Measurements from ENCODE around the gene CD72.
"Not testable (repeated sequence)": the region's sequence is repeated elsewhere in the genome, so short reads cannot be mapped to it uniquely, and the experiment has no call there.

Gene CD72

DNA sequence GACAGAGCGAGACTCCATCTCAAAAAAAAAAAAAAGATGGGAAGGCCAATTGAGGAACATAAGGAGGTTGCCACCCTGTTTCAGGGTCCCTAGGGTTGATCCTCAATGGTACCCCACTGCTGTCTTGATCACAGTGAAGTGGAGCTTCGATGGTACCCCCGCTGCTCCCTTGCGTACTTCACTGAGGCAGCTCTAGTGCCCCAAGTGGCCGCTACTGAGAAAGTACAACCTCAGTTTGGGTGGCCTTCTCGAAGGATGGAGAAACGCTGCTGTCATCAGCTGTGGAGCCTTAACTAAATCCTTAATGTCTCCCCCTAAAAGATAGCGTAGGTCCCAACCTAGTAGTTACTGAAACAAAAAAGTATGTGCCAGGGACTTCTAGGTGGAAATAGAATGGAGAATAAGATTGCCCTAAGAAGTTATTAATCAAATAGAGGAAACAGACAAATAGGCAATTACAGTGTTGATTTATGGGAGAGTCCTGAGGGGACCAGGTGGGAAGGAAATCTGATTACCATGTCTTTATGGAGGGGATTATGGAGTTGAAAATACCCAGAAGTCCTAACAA is 6.9 kb downstream of the CD72 start:
- no peak overlapping the region for H3K4me3 Mint-ChIP-seq
- H3K4me1 Mint-ChIP-seq = peaks cover 24% of the 10 kb centered on the region
- H3K27me3 Mint-ChIP-seq = no peaks in the 10 kb centered on the region
- H3K36me3 Mint-ChIP-seq = no peaks in the 10 kb centered on the region
- H3K27ac Mint-ChIP-seq = no peak overlapping the region
- H3K9me3 Mint-ChIP-seq = no peaks in the 10 kb centered on the region

DNA sequence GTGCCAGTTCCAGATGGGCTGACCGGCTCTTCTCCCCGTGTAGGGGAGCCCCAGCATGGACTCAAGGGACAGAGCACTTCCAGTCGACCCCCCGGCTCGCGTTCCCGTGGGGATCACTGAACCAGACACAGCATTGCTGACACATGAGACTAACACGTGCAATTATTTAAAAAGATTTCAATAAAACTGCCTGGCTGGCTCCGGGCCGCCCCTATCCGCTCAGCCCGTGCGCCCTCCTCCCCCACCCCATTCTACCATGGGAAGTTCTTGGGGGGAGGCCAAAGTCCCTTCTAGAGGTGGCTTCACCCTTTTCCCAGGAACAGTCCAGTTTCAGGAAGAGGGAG is 8.4 kb downstream of the CD72 start:
- H3K27ac Mint-ChIP-seq = no peak overlapping the region
- peaks cover 23% of the 10 kb centered on the region for H3K4me1 Mint-ChIP-seq
- no peak overlapping the region for H3K4me3 Mint-ChIP-seq
- no peaks in the 10 kb centered on the region for H3K36me3 Mint-ChIP-seq
- no peaks in the 10 kb centered on the region for H3K27me3 Mint-ChIP-seq
- no peaks in the 10 kb centered on the region for H3K9me3 Mint-ChIP-seq

DNA sequence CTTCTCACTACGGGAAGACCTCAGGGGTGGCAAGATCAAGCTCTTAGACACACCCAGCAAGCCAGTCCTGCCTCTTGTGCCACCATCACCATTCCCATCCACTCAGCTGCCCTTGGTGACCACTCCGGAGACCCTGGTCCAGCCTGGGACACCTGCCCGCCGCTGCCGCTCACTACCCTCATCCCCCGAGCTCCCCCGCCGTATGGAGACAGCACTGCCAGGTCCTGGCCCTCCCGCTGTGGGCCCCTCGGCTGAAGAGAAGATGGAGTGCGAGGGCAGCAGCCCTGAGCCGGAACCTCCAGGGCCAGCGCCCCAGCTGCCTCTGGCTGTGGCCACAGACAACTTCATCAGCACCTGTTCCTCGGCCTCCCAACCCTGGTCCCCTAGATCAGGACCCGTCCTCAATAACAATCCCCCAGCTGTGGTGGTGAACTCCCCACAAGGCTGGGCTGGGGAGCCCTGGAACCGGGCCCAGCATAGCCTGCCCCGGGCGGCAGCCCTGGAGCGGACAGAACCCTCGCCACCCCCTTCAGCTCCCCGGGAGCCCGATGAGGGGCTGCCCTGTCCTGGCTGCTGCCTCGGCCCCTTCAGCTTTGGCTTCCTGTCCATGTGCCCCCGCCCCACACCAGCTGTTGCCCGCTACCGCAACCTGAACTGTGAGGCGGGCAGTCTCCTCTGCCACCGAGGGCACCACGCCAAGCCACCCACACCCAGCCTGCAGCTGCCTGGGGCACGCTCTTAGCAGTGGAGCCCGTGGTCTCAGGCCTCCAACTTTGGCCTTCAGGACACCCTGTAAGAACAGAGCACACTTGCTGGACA is 9.0 kb downstream of the CD72 start:
- Mint-ChIP-seq H3K4me1 (peaks cover 27% of the 10 kb centered on the region), H3K27ac (no peak overlapping the region), H3K4me3 (no peak overlapping the region), H3K27me3 (no peaks in the 10 kb centered on the region), H3K36me3 (no peaks in the 10 kb centered on the region), H3K9me3 (no peaks in the 10 kb centered on the region)

DNA sequence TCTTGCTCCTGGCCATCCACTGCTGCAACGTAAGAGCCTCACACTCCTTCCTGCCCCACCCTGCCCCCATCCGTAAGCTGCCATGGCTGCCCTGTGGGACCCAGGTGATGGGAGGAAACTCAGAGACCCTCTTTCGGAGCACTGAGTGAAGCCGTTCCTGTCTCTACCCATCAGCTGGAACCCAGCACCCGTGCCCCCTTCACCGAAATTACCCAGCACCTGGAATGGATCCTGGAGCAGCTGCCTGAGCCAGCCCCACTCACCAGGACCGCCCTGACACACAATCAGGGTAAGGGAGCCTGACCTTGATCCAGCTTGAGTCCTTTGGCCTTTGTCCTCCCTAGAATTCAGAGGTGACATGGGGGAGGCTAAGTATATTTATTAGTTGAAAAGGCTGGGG is 10.0 kb downstream of the CD72 start:
- Mint-ChIP-seq H3K9me3 (no peaks in the 10 kb centered on the region), H3K4me3 (no peak overlapping the region), H3K4me1 (peaks cover 37% of the 10 kb centered on the region), H3K27me3 (no peaks in the 10 kb centered on the region), H3K36me3 (no peaks in the 10 kb centered on the region), H3K27ac (peak overlapping the region; percentile 32)

DNA sequence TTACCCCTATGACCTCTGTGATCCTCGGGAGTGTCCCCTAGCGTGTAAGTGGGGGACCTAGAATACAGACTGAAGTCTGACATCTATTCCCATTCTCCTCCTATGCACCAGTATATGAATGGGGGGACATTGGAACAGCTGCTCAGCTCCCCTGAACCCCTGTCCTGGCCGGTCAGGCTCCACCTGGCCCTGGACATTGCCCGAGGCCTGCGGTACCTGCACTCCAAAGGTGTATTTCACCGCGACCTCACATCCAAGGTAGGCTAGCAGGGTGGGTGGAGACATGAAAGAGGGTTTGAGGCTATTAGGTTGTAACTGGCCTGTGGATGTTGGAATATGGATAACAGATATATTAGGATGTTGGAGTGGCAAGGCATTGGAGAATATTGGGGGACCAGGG is 11.5 kb downstream of the CD72 start:
- Mint-ChIP-seq H3K27ac (no peak overlapping the region), H3K4me3 (peak overlapping the region; percentile 45), H3K9me3 (no peaks in the 10 kb centered on the region), H3K27me3 (no peaks in the 10 kb centered on the region), H3K36me3 (no peaks in the 10 kb centered on the region), H3K4me1 (peaks cover 43% of the 10 kb centered on the region)

DNA sequence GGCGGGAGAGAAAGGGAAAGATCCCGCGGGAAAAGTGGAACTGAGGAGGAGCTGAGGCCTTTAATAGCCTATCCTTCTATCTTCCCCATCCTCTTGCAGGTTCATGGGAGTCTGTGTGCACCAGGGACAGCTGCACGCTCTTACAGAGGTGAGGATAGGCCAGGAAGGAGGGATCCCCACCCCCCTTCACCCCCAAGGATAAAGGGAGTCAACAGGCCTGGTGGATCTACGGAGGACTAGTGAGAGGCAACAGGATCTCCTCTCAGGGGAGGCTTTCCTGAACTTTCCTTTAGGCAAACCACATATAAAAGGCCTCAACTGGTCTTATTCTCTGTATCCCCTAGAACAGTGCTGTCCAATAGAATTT is 12.1 kb downstream of the CD72 start:
- H3K4me1 Mint-ChIP-seq = peaks cover 37% of the 10 kb centered on the region
- H3K36me3 Mint-ChIP-seq = no peaks in the 10 kb centered on the region
- H3K9me3 Mint-ChIP-seq = no peaks in the 10 kb centered on the region
- no peaks in the 10 kb centered on the region for H3K27me3 Mint-ChIP-seq
- H3K27ac Mint-ChIP-seq = no peak overlapping the region
- peak overlapping the region; percentile 79 for H3K4me3 Mint-ChIP-seq

DNA sequence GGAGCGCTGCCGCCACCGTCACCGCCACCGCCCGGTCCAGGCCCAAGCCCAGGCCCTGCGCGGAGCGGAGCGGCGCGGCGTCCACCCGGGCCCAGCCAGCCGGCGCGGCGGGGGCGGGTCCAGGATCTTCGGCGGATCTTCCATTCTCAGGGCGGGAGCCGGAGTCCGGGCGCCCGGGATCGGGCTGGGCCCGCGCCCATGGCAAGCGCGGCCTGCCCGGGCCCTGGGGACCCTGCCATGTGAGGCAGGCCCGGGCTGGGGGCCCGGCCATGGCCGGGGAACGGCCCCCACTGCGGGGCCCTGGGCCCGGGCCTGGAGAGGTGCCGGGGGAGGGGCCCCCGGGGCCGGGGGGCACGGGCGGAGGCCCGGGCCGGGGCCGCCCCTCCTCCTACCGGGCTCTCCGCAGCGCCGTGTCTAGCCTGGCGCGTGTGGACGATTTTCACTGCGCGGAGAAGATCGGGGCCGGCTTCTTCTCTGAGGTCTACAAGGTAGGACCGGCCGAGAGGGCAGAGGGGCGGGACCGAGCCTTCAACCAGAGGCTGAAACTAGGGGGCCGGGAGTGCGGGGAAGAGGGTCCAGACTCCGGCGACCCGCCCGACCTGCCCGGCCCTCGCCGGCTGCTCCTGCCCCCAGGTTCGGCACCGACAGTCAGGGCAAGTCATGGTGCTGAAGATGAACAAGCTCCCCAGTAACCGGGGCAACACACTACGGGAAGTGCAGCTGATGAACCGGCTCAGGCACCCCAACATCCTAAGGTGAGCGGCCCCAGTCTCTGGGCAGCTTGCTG is 12.7 kb downstream of the CD72 start:
- H3K4me3 Mint-ChIP-seq = peak overlapping the region; percentile 79
- H3K36me3 Mint-ChIP-seq = no peaks in the 10 kb centered on the region
- peaks cover 37% of the 10 kb centered on the region for H3K4me1 Mint-ChIP-seq
- no peaks in the 10 kb centered on the region for H3K27me3 Mint-ChIP-seq
- H3K27ac Mint-ChIP-seq = no peak overlapping the region
- H3K9me3 Mint-ChIP-seq = no peaks in the 10 kb centered on the region

DNA sequence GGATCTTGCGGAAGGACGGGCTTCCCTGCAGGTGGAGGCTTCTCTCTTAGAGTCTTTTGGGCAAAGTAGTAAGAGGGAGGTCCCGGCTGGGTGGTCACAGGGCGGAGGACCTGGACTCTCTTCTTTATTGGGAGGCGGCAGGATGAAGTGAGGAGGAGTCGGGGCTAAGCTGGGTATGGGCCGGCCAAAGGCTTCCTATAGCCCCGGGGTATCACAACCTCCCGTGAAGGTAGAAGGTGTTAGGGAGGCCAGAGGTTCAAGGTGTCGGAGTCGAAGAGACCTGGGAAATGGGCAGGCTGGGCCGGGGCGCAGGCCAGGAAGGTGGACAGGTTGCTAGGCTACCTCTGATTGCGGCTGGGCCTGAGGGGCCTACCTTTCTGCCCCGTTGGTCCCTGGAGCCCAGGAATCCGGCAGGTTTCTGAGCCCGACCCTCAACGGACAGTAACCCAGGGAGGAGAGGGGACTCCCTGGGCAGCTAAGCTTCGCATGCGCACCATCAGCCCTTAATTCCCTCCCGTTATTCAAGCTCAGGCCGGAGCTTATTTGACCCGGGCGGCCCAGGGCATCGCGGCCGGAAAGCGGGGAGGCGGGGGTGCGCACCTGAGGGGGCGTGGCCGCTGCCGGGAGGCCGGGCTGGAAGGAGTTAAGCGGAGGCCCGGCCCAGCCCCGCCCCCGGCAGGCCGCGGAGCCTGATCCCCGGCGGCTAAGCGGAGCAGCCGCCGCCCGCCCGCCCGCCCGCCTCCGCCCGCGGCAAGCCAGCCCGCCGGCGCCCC is 13.4 kb downstream of the CD72 start, which contains the start of gene TESK1:
TESK1 (plus strand) TSS at position 685 of the 773 bp plus-strand sequence. CDS start 358 bp downstream, outside the sequence.
- Mint-ChIP-seq H3K36me3 (no peaks in the 10 kb centered on the region), H3K27ac (peak within 1 kb of the TSS; percentile 95), H3K27me3 (no peaks in the 10 kb centered on the region), H3K4me3 (peak within 1 kb of the TSS; percentile 94), H3K4me1 (peaks cover 37% of the 10 kb centered on the region), H3K9me3 (no peaks in the 10 kb centered on the region)

DNA sequence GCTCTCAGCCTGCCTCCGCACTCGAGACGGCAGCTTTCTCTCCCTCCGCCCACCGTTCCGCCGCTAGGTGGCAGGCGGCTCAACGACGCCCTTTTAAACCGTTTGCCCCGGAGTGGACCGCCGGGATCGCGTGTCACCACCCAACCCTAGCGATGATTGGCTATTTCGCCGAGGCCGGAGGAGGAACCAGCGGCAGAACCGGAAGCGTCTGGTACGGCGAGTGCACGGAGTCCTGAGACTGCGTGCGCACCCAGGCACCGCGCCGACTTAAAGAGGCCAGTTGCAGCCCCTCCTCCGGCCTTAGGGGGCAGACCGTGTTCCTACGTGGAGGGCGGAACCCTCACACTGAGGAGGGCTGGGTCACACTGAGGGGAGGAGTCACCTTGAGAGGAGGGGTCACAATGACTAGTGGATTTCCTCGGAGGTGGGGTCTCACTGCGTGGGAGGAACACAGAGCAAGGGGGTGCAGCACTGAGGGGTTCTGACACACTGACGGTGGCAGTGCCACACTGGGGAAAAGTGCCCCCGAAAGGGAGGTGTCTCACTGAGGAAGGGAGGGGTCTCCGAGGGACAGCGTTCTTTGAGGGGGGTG is 14.1 kb downstream of the CD72 start:
- H3K9me3 Mint-ChIP-seq = no peaks in the 10 kb centered on the region
- peak overlapping the region; percentile 95 for H3K27ac Mint-ChIP-seq
- peaks cover 37% of the 10 kb centered on the region for H3K4me1 Mint-ChIP-seq
- peak overlapping the region; percentile 94 for H3K4me3 Mint-ChIP-seq
- H3K27me3 Mint-ChIP-seq = no peaks in the 10 kb centered on the region
- no peaks in the 10 kb centered on the region for H3K36me3 Mint-ChIP-seq

DNA sequence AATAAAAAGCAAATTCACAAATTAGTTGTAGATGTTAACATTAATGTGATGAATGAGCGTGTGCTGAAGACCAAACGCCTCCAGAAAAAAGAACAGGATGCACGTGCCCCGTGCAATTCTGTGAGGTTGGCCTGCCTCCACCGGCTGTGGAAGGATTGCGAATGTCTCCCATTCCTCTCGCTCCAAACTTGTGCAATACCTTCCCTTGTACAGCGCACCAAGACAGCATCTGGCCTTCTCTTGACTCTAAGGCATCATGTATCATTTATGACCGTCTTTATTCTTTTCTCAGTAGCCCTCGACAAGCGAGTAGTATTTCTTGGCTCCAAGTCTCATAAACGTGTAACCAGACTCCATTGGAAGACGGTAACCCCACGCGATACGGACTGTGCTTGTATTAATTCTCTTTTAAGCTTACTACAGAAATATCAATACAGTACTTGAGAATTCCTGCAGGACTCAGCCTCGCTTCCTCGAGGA is 14.7 kb downstream of the CD72 start:
- Mint-ChIP-seq H3K4me3 (peak overlapping the region; percentile 94), H3K36me3 (no peaks in the 10 kb centered on the region), H3K9me3 (no peaks in the 10 kb centered on the region), H3K27me3 (no peaks in the 10 kb centered on the region), H3K27ac (peak overlapping the region; percentile 95), H3K4me1 (peaks cover 37% of the 10 kb centered on the region)

DNA sequence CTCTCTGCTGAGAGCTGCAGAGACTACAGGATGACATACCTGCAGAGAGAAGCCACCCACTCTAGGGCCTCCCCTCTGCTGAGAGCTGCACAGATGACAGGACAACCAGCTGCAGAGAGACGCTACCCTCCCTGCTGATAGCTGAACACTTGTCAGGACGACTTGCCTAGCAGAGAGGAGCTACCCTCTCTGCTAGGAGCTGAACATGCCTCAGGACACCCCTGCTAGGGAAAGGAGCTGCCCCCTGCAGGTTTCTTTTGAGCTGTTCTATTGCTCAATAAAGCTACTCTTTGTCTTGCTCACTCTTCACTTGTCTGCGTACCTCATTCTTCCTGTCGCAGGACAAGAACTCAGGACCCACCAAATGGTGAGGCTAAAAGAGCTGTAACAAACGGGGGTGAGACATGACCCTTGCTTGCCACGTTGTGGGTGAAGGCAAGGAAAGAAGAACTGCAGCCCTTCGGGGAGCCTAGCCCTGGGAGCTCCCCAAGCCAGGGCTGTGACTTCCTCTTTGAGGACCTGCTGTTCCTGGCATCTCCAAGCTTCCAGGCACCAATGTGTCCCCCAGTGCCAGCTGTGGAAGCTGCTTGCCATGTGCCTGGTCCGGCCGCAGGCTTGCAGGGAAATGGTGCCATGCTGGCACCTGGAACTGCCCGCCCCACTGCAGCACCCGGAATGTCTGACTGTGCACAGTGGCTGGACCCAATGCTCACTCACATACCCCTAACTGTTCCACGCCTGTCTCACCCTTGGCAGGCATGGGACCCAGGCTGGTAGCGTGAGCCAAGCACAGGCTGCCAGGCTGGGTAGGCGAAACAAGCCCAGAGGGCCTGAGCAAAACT is 18.2 kb downstream of the CD72 start:
- peaks cover 4% of the 10 kb centered on the region for H3K36me3 Mint-ChIP-seq
- H3K27me3 Mint-ChIP-seq = no peaks in the 10 kb centered on the region
- H3K27ac Mint-ChIP-seq = no peak overlapping the region
- no peaks in the 10 kb centered on the region for H3K9me3 Mint-ChIP-seq
- H3K4me3 Mint-ChIP-seq = no peak overlapping the region
- peaks cover 20% of the 10 kb centered on the region for H3K4me1 Mint-ChIP-seq

DNA sequence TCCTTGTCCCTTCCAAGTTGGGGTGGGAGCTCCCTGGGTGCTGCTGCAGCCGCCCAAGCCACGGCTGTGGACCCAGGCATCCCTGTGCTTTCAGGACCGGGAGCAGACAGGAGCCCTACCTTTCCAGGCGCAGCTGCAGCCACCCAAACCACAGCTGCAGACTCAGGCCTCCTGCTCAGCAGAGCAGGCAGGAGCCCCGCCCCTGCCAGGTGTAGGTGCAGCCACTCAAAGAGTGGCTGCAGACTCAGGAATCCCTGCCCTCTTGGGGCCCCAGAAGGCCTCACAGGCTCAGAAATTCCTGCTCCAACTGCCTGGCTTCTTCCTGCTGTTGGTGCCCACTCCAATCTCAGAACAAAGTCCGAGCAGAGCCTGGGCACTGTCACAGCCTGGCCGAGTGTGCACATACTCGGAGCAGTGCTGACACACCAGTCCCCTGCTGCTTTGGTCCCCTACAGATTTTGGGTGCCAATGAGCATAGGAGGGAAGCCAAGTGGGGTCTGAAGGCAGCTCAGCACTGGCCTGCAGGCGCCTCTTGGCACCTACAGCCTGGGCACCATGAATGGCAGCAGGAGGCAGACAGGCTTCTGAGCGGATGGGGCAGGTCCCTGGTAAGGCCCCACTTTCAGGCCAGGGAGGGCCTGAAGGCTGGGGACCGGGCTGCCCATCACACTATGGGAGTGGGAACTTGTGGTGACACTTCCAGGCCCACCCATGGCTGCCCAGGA is 19.2 kb downstream of the CD72 start:
- no peaks in the 10 kb centered on the region for H3K27me3 Mint-ChIP-seq
- H3K36me3 Mint-ChIP-seq = peaks cover 7% of the 10 kb centered on the region
- H3K4me1 Mint-ChIP-seq = peaks cover 15% of the 10 kb centered on the region
- H3K27ac Mint-ChIP-seq = no peak overlapping the region
- H3K4me3 Mint-ChIP-seq = no peak overlapping the region
- no peaks in the 10 kb centered on the region for H3K9me3 Mint-ChIP-seq

DNA sequence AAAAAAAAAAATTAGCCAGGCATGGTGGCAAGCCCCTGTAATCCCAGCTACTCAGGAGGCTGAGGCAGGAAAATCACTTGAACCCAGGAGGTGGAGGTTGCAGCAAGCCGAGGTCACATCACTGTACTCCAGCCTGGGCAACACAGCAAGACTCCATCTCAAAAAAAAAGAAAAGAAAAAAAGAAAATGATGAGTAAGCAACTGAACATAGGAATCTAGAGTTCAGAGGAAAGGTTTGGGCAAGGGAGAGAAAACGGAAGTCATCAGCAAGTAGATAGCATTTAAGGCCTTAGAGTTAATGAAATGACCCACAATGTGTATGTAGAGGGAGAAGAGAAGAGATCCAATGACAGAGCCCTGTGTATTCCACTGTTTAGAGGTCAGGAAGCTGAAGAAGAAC is 21.3 kb downstream of the CD72 start:
- H3K4me3 Mint-ChIP-seq, H3K4me1 Mint-ChIP-seq, H3K9me3 Mint-ChIP-seq, H3K27ac Mint-ChIP-seq, H3K27me3 Mint-ChIP-seq: not testable (repeated sequence)
- H3K36me3 Mint-ChIP-seq = peaks cover 19% of the 10 kb centered on the region

DNA sequence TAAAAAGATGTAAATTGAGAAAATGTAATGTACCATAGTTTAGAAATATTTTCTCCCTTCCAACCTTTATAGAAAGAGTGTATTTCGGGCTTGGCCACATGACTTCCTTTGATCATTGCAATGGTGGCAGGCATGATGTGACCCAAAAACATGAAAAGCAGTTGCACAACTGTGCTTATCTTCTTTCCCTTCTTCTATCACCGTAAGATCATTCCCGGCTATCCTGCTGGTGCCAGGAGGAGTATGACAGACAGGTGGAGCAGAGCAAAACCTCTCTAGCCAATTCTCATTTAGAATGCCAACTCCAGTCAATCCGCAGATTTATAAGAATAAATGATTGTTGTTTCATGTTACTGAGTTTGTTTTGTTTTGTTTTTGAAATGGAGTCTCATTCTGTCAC is 23.7 kb downstream of the CD72 start:
- H3K9me3 Mint-ChIP-seq = peaks cover 7% of the 10 kb centered on the region
- peaks cover 23% of the 10 kb centered on the region for H3K36me3 Mint-ChIP-seq
- H3K27me3 Mint-ChIP-seq = no peaks in the 10 kb centered on the region
- H3K4me1 Mint-ChIP-seq = no peaks in the 10 kb centered on the region
- H3K27ac Mint-ChIP-seq = no peak overlapping the region
- H3K4me3 Mint-ChIP-seq = no peak overlapping the region
